CD4-positive, alpha-beta T cell treated with Interleukin-12 subunit alpha and Interleukin-12 subunit beta, for 1 hour (primary cell): Measurements from ENCODE around the gene CSMD2.

ENCODE experiments used
- DNase-seq: peaks from one replicate; pipeline ENCODE4 v3.0.0-alpha.2; 2020

Gene CSMD2

DNA sequence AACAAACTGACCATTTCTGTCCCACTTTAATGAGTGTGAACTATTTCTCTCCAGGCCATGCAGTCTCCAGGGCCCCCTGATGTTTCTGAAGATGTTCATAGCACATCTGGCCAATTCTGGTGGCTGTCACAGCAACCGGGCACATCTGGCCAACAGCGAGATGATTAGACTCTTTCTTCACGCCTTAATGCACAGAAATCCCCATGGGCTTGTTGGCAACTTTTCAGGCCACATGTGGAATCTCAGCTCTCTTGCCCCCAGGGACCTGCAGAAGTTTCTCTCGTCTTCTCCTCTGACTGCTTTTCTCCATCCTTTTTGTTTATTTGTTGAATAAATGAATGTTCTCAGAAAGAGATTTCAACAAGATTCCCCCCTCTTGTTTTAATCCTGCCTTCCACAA, 372.4 kb downstream of the CSMD2 start:
- no peak for DNase-seq

DNA sequence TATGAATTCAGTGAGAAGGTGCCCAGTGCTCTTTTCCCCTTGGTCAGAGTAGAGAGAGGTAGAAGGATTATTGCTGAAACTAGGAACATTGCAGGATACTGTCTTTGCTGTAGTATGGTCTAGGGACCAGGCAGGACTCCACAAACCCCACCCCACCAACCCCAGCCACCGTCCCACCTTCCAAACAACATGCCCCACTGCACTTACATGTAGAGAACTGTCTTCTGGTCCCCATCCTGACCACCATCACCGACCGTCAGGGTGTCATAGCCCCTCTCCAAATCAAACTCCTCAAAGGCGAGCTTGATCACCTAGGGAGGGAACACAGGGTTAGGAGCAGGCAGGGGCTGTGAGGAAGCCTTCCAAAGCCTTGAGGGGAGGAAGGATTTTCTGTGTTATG, 372.8 kb downstream of the CSMD2 start:
- DNase-seq: no peak

DNA sequence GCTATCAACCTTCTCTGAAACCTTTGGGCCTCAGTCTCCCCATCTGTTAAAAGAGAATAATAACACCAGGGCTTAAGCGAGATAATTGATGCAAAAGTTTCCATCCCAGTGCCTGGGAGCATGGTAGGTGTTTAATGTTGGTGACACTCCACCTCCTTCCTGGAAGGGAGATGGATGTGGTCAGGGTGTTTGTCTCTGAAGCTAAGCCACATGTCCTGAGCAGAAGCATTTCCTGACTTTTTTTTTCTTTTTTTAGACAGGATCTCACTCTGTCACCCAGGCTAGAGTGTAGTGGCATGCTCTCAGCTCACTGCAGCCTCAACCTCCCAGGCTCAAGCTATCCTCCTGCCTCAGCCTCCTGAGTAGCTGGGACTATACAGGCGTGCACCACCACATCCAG, 373.8 kb downstream of the CSMD2 start:
- DNase-seq: no peak

DNA sequence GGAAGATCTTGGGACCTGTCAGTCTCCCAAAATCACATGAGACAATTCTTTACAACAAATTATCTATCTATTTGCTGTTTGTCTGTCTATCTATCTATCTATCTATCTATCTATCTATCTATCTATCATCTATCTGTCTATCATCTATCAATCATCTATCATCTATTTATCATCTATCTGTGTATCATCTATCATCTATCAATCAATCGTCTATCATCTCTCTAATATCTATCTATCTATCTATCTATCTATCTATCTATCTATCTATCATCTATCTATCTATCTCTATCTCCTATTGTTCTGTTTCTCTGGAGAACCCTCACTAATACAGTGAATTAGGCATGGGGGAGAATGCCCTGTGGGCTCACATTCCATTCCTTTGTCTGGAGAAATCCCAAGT, 374.5 kb downstream of the CSMD2 start:
- no peak for DNase-seq

DNA sequence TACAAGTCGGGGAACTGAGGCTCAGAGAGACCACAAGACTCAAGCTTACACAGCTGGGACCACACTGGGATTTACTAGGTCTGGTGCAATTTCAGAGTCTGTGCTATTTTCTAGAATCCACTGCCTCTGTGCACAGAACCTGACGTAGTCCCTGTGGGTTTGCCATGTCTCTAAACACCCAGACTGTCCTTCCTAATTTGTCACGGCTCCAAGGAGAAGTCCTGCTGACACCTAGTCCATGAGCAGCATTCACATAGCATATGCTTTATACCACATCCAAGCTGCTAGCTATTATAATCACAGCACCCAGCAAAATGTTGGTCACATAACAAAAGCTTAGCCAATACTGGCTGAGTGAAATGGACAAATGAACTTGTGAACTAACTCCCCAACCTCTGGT, 380.2 kb downstream of the CSMD2 start:
- no peak for DNase-seq

DNA sequence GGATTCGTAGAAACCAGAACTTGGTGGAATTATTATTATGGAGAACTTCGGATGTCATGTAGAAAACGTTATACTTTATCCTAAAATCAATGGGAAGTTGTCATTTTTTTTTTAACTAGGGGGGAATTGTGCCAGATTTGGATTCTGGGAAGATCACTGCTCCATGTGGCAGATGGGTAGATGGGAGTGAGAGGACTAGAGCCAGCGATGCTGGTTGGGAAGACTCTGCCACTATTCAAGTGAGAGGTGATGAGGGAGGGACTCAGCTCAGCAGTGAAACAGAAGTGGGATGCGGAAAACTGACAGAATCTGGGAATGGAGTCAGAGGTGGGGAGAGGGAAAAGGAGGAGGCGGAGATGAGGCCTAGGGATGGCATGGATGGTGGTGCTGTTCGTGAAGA, 382.3 kb downstream of the CSMD2 start:
- no peak for DNase-seq

DNA sequence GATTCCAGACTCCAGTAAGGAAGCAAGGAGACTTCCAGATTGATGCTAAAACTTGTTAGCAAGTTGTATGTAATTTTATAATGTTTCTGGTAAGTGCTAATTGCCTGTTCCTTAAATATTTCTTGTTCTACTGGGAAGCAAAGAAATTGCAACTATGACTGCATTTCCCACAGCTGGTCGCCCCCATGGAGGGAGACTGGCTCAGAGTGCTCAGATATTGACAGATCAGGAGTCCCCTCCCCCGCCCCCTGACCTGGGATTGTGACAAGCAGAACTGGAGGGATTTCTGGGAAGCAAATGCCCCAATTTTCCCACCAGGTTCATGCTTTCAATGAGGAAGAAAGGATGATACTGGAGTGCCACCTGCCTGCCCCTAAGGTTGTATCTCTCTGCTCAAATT, 383.4 kb downstream of the CSMD2 start:
- no peak for DNase-seq

DNA sequence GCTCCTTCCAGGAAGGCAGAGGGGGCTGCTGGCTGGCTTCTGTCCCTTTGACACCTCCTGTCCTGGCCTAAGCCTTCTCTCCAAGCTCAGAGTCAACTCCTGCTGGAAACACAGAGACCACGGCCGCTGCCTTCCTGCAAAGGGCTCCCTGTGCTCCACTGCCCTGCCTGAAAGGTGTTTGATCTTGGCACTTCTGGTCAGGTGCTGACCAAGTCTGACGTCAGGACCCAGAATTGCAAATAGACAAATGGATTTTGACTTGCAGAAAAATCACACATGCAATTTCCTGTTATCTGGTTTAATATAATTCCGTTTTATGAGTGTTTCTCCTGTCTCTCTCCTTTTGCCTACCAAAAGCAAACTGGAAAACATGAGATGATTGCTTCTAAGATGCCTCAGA, 387.7 kb downstream of the CSMD2 start:
- DNase-seq: no peak

DNA sequence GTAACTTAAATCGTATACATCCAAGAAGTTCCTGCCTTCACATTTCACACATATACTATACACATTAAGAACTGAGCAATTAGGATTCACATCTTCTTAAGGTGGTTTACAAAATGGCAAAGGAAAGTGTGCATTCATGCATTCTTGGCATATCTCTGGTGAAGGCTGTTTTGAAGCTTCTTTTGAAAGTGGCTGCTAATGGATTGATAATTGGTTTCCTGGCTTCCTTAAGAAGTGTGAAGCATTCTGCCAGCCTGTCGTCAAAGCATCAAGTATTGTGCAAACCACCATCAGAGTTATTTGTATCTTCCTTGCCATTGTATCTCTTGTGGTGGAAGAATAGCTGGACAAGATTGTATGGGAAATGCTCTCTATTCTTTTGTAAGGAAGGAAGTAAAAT, 396.2 kb downstream of the CSMD2 start:
- DNase-seq: no peak

DNA sequence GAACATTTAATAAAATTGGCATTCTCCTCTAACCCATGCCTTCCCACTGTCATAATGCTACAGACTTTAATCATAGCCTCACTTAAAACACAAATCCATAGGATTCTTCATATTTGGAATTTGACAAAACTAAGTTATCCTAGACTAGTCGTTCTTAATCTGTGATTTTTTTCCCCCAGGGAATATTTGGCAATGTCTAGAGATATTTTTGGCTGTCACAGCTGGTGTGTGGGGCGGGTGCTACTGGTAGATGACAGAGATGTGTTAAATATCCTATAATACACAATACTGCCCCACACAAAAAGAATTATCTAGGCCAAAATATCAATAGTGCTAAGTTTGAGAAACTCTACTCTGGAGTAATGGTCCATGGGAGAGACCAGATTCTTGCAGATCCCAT, 396.9 kb downstream of the CSMD2 start:
- DNase-seq: no peak

DNA sequence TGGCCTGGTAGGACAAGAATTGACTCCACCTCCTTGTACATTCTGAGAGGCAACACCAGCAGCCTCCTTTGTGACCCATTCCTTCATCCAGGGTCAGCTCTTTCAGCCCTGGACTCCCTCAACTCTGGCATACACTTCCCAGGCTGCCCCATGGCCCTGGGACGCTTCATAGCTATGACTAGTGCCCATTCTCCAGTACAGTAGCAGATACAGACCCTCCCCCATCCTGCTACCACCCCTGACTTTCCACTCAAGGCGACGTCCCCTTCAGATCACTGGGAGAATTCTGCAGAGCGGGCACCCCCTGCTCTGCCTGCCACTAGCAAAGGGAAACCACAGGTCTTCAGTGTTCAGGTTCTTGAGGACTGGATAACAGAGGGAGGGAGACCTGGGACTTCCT, 400.9 kb downstream of the CSMD2 start:
- DNase-seq: no peak

DNA sequence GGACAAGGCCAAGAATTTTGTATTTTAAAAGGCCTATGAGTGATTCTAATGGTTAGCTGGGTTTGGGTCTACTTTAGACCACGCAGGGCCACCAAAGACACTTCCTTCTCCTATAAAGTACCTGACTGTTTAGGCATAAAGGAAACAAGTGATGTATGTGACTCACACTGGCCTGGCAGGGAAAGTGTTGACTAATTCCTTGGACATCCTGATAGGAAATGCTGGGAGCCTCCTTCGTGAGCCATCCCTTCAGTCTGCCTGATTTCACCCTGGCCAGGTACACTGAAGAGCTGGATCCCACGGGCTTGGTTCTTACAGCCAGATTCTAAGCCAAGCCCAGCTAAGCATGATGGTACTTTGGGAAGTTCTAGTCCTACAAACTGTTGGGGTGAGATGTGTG, 401.6 kb downstream of the CSMD2 start:
- no peak for DNase-seq

DNA sequence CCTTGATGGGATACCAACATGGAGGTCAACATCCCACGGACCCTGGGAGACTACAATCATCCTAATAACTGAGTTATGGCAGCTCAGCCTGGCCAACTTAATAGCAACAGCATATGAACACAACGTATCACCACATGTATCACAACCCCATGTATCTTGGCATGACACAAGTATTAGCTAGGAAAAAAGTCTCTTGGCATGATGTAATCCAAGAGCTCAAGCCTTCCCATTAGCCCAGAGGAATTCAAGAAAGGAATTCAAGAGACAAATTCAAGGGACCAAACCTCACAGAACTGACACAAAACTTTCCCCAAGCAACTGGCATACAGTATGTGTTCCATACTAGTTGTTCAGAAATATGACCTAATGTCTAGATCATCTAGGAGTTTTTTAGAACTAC, 402.1 kb downstream of the CSMD2 start:
- no peak for DNase-seq

DNA sequence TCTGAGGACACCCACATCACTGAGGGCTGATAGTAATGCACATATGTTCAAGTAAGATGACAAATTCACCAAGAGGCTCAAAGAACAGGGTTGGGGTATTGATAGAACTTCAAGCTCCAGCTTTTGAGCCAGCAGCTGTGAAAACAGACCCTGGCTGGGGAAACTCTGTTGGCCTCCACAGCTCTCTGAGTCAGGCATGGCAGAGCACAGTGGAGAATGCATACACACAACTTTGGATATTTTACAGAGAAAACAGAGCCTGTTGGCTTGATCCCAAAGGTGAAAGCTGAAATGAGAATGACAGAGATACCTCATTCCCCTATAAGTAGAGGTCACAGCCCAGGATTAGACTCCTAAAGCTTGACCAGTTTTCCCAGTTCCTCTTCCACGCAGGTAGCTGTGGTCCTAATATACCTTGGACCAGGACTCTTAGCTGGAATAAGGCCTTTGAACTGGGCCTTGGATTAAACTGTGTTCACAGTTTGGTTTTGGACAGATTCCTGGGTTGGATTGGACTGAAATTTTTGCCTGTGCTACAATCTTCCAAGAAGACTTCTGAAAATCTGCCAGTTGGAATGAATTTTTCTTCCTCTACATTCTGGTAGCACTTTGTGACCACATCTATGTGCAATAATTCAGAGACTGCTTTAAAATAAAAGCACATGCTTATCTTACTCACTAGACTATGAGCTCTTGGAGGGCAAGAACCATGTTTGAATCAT, 402.8 kb downstream of the CSMD2 start:
- no peak for DNase-seq

DNA sequence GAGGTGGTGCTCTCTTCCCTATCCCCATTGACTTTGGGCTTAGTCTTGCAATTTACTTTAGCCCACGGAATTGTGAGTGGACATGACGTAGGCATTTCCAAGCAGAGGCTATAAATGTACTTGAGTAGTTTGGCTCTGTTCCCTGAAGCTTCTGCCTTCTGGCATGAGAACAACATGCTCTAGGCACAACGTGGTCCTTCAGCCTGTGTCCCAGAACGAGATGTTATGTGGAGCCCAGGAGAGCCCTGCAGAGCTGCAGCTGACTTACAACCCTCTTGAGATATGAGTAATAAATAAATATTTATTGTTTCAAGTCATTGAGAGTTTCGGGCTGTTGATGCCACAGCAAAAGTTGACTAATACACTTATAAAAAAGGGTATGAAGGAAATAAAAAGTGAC, 406.3 kb downstream of the CSMD2 start:
- DNase-seq: no peak

DNA sequence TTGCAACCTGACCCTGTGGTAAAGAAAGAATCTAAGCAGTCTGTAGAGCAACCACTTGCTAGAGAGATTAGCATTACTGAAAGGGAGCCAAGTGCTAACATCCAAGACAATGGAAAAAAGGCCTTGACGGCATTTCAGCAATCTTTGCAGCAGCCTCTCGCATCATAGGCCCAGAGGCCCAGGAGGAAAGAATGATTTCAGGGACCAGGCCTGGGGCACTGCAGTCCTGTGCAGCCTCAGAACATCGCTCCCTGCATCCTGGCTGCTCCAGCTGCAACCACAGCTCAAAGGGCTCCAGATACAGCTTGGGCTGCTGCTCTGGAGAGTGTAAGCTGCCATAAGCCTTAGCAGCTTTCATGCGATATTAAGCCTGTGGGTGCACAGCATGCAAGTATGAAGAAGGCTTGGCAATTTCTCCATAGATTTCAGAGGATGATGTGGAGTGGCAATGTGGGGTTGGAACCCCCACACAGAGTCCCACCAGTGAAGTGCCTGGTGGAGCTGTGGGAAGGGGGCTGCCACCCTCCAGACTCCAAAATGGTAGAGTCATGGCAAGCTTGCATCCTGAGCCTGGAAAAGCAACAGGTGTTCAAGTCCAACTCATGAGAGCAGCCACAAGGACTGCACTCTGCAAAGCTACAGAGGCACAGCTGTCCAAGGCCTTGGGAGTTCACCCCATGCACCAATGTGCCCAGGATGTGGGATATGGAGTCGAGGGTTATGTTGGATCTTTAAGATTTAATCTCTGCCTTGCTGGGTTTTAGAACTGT, 411.8 kb downstream of the CSMD2 start:
- no peak for DNase-seq

DNA sequence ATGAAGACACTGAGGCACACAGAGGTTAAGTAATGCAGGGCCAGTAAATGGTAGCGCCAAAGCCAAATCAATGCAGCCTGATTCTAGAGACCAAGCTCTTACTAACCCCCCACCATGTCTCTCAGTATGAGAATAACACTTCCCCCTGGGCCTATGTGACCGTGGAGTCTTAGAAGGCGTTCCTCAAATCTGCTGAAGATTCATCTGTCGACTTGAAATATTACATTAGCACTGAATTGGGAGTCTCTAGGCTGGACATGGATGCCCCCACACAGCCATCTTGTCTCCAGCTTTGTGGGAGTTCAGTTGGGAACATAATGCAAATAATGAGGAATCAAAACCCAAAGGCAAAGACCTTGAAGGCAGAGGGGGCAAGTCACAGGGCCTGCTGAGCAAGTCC, 419.1 kb downstream of the CSMD2 start:
- no peak for DNase-seq

DNA sequence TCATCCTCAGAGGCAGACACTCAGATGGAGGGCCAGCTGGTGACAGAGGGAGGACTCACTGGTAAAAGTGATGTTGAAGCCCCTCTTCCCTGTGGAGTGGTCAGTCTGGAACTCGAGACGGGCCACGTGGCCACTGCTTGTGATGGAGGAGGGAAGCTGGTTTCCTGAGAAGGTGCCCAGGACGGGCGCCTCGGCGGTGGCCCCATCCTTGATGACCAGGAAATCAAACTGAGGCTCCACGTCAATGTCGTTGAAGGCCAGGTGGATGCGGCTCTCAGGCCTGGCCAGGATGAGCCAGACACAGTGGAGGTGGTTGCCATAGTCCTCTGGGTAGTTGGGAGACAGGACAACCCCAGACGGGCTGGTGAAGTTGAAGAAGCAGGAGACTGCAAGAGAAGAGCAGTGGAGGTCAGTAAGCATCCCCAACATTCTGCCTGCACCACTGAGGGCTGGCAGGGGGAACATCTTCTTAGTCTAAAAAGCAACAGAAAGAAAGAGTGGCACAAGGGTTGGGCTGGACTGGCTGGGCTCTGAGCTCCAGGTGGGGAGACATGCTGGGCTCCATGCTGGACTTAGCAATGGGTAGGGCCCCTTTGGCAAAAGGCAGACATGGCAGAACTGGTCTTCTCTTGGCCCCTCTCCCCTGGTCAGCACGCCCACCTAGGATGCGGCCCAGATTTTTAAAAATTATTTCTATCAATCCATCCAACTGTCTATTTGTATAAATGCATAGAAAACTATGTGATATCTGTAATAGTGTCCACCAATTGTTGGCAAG, 421.6 kb downstream of the CSMD2 start:
- no peak for DNase-seq

DNA sequence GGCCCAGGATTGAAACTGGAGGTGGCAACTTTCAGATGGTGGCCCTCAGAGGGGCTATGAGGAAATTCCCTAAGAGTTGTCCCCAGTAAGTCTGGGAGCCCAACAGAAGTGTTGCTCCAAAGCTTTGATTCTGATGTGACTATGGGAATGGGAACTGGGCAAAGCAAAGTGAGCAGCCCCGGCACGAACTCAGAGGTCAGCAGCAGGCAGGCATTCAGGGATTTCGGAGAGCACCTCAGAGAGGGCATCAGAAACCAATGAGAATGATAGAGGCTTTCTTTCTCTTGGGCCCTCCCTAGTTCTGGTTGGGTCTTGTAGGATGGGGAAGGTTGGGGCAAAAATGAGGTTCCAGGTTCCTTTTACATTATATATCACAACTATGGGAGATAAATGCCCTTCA, 422.4 kb downstream of the CSMD2 start:
- no peak for DNase-seq

DNA sequence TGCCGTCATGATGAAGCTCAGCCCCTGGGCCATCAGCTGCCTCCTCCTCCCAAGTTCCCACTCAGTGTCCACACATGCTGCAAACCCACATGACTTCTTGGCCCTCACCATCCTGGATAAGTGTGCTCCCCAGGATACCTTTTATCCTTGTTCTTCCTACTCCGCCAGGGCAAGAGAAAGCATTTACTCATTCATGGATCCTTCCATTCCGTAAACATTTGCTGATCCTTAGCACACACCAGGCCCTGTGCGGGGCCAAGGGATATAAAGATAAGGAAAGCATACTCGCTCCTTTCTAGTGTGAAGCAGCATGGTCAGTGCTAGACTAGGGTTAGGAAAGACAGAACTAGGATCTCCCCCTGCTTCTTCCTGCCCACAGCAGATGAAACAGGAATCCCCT, 423.3 kb downstream of the CSMD2 start:
- DNase-seq: no peak

DNA sequence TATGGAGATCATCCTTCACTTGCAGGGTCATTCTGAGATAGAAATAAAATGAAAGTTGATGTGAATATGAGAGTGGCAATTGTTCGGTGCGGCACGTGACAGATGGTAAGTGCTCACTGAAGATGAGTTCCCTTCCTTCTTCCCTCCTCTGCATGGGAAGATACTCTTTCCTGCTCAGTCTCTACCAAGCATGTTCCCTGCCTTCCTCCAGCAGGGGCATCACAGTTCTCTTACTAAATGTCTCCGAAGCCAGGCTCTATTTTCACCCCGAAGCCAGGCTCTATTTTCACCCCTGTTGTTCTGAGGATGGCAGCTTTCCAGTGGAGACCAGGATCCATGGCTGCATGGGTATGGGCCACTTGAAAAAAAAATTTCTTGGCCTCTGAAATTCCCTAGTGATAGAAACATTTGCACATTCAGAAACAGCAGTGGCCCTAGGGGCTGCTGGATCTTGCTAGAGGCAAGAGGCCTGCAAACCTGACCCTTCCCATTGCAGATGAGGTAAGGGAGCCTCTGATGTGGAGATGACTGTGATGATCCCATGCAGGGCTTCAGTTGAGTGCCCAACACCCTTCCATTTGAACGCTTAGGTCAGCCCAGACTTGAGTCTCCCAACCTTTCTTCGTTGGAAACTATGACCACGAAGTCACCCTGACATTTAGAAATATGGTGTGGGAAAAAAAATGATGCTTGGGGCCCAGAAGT, 424.8 kb downstream of the CSMD2 start:
- DNase-seq: no peak

DNA sequence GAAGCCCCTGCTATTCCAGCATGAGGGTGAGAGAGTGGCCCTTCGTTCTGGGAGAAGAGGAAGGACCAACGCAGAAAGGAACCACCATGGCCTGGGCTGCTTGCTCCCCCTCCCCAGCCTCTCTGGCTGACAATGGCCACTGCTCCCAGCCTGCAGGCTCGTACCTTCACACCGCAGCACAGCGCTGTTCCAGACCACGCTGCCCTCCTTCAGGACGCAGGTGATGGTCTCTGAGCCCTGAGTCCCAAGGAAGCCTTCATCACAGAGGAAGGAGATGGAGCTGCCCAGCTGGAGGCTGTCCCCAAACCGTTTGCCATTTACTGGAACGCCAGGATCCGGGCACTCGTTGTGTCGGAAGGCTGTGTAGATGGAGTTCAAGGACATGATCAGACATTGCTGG, 426.1 kb downstream of the CSMD2 start:
- DNase-seq: no peak

DNA sequence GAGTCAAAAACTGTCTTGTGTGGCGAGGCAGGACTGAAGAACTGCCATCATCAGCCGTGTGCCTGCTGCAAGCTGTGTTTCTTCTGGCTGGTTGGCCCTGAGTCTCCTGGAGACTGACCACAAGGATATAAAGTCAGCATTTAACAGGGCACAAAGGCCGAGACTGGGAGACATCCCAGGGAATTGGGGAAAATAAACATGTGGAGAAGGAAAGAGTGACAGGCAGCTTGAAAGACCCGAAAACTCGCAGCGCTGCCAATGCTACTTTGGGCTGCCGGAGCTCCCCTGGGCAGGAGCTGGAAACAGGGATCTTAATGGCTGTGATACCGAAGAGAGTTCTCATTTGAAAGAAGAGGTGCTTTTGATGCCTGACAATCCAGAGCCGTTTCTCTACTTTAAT, 426.5 kb downstream of the CSMD2 start:
- no peak for DNase-seq
